Measurements from ENCODE around the gene FBXL3.
"Not testable (repeated sequence)": the region's sequence is repeated elsewhere in the genome, so short reads cannot be mapped to it uniquely, and the experiment has no call there.

The FBXL3 gene

GRCh38 chr13:76991796-76992547, 35.0 kb downstream of the FBXL3 start, which contains the start of gene CLN5:
CLN5 (plus strand) TSS chr13:76992081; CDS start chr13:76992099, 18 bp downstream.
- in situ Hi-C loops (cut with MboI; ENCODE audit: low sequenced_read_pairs): no loop called here

GRCh38 chr13:76991432-76991795, 35.5 kb downstream of the FBXL3 start:
- in situ Hi-C loops (cut with MboI; ENCODE audit: low sequenced_read_pairs): no loop called here

DNA sequence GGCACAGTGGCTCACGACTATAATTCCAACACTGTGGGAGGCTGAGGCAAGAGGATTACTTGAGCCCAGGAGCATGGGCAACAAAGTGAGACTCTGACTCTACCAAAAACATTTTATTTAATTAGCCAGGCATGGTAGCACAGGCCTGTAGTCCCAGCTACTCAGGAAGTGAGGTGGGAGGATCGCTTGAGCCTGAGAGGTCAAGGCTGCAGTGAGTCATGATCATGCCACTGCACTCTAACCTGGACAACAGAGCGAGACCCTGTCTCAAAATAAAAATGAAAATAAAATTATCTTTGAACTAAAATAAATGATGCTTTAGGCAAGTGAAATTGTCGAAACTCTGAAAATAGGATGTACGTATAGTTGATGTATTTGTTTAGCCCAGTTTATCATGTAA, 43.3 kb downstream of the FBXL3 start:
- in situ Hi-C loops (cut with MboI; ENCODE audit: low sequenced_read_pairs): no loop called here

- in situ Hi-C loops (cut with MboI; ENCODE audit: low sequenced_read_pairs): no loop called here
Measured at GRCh38 chr13:76982061-76982460, 44.9 kb downstream of the FBXL3 start.

- in situ Hi-C loops (cut with MboI; ENCODE audit: low sequenced_read_pairs): no loop called here
Measured at GRCh38 chr13:76980075-76980718, 46.8 kb downstream of the FBXL3 start.

DNA sequence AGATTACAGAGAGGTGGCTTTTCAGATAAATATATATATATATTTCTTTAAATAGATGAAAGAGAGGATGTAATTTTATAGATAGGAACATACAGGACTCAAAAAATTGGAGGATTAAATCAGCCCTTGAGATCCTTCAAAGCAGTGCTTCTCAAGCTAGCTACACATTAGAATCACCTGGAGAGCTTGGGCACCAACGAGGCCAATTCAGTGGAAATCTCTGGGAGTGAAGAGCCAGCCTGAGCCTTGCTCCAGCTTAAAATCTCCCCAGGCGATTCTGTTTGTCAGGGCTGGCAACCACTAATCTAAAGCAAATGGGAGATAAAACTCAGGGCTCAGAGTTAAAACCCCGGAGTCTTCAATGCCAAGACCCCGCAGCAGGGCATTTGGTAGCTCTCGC, 50.0 kb downstream of the FBXL3 start:
- in situ Hi-C loops (cut with MboI; ENCODE audit: low sequenced_read_pairs): no loop called here

DNA sequence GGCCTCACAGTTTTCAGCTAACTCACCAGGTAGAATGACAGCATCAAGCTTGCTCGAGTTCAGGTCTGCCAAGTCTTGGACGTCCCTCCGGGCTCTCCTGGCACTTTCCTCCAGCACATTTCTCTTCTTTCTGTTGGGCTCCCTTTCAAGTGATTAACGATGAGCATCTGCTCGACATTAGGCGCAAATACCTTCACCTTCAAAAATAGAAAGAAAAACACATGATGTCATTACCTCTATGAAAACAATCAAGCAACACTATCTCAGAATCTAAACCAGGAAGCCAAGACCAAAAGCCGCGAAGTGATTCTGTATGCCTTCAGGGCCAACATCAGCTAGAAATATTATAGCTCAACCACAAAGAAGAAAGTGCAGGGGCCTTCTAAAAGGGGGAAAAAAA, 50.5 kb downstream of the FBXL3 start:
- in situ Hi-C loops (cut with MboI; ENCODE audit: low sequenced_read_pairs): no loop called here

- in situ Hi-C loops (cut with MboI; ENCODE audit: low sequenced_read_pairs): no loop called here
Measured at GRCh38 chr13:76975863-76976262, 51.1 kb downstream of the FBXL3 start.

GRCh38 chr13:76974618-76974975, 52.4 kb downstream of the FBXL3 start:
- in situ Hi-C loops (cut with MboI; ENCODE audit: low sequenced_read_pairs): no loop called here

DNA sequence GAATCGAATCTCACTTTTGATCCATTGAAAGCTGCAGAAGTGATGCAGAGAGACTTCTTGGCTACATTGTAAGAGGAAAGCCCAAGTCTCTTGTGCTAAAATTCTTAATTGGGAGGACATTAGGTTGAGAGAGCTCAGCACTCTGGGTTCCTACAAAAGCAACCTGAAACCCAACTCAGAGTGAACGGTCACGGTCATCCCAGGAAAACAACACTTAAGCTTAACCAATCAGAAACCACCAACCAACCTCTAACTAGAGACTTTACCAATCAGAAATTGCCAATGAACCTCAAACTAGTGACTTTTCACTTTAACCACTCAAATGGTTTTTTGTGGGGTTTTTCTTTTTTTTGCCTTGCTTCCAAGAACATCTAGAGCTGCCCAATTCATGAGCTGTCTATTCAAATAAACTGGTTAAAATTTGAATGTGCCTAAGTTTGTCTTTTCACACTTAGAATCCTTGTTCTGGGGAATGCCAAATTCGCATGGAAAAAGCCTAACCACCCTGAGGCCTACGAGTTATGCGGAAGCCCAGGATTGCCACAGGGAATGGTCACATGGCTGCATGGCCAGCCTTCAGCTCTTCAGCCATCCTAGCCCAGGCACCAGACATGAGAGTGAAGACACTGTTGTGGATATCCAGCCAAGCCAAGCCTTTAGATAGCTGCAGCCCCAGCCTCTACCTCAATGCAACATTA, 52.9 kb downstream of the FBXL3 start:
- in situ Hi-C loops (cut with MboI; ENCODE audit: low sequenced_read_pairs): no loop called here

DNA sequence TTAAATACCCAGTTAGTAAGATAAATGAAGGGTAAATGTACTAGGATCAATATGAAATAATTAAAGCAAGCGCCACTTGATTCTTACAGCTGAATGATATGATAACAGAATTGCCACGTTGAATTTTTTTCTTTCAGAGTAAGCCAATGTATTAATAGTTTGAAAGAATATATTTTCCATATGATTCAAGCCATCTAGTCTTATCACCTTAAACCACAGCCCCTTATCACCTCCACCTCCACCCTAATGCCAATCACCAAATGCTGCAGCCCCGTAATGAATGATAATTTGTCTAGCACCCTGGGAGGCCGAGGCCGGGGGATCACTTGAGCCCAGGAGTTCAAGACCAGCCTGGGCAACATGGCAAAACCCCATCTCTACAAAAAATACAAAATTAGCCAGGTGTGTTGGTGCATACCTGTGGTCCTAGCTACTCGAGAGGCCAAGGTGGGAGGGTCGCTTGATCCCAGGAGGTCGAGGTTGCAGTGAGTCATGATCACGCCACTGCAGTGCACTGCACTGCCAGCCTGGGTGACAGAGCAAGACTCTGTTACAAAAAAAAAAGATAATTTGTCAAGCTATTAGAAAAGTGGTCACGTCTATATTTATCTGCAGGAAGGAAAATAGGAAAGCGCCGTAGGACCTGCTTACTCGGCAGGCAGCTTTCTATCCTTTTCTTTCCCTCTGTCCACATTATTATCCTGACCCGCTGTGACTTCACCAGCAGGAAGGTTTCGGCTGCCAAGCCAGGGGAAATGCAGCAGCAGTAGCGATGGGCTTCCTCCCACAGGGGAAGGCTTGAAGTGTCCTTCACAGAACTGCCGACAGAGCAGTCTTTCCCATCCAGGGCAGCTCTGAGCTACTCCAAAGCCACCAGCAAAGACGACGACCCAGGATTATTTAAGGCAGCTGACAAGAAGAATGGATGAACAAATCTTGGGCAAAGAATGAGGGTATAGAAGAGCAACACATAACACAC, 54.8 kb downstream of the FBXL3 start:
- in situ Hi-C loops (cut with MboI; ENCODE audit: low sequenced_read_pairs): no loop called here

DNA sequence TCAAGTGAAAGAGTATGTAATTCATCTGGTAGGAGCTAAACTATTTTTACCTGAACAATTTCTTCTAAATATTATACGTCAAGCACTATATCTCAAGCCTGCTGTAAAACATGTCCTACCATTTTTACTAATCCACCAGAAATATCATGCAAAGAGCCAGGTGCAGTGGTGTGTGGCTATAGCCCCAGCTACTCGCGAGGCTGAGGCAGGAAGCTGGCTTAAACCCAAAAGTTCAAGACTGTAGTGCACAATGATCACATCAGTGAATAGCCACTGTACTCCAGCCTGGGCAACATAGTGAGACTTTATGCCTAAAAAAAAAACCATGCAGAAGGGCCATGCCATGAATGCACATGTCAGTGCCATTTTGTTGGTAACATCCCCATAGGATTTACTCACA, 55.7 kb downstream of the FBXL3 start:
- in situ Hi-C loops (cut with MboI; ENCODE audit: low sequenced_read_pairs): no loop called here

- in situ Hi-C loops (cut with MboI; ENCODE audit: low sequenced_read_pairs): no loop called here
Measured at GRCh38 chr13:76969488-76970365, 57.2 kb downstream of the FBXL3 start.

DNA sequence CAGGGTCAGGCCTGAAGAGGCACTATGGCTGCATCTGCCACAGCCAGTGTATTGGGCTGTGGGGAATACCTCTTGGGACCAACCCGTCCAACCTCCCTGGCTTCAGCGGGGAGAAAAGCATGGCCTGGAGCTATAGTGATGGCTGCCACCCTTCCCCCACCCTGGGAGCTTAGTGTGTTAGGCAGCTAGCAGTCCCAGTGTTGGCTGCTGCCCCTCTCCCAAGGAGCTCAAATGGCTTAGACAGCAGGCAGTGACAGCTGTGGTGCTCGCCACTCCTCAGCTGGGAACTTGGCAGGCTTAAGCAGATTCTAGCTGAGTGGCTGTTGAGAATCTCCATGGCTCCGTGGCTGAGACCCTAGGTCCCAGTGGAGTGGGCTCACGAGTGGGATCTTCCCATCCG, 58.9 kb downstream of the FBXL3 start:
- in situ Hi-C loops (cut with MboI; ENCODE audit: low sequenced_read_pairs): no loop called here

DNA sequence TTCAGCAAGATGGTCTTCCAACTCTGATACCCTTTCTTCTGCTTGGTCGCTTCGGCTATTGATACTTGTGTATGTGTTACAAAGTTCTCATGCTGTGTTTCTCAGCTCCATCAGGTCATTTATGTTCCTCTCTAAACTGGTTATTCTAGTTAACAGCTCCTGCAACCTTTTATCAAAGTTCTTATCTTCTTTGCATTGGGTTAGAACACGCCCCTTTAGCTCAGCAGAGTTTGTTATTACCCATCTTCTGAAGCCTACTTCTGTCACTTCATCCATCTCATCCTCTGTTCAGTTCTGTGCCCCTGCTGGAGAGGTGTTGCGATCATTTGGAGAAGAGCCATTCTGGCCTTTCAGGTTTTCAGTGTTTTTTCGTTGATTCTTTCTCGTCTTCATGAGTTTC, 59.9 kb downstream of the FBXL3 start:
- in situ Hi-C loops (cut with MboI; ENCODE audit: low sequenced_read_pairs): no loop called here

GRCh38 chr13:76965759-76966421, 61.1 kb downstream of the FBXL3 start:
- in situ Hi-C loops (cut with MboI; ENCODE audit: low sequenced_read_pairs): no loop called here

GRCh38 chr13:76959734-76960133, 67.2 kb downstream of the FBXL3 start:
- in situ Hi-C loops (cut with MboI; ENCODE audit: low sequenced_read_pairs): not testable (repeated sequence)

- in situ Hi-C loops (cut with MboI; ENCODE audit: low sequenced_read_pairs): no loop called here
Measured at GRCh38 chr13:76958841-76959432, 68.0 kb downstream of the FBXL3 start.

DNA sequence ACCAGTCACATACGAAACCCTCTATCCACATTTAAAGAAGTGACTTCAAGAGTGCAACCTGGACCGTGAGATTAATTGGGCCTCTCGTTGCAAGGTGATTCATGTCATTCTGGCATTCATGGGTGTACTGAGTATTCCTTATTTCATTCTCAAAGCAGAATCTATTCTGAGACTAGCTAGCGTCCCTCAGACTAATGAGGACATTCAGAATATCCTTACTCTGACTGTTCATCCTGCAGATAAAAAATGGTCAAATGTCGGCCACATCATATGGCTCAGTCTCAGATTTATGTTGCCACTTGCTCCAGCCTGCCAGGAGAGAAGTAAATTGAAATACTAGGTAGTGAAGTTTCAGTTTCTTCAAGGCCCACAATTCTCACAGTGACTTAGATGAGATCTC, 71.3 kb downstream of the FBXL3 start:
- in situ Hi-C loops (cut with MboI; ENCODE audit: low sequenced_read_pairs): no loop called here

All from HL-60/S4 treated with phorbol 12-myristate 13-acetate at 8.2 ng/mL for 4 days and 3 days (cell line).